Kidney (tissue), 14 donors: ENCODE measurements around the gene ITSN2. TPM values are rescaled to one million over a fixed set of nuclear protein-coding genes. Genes with fewer than 3 reads are reported as not detected.

Source experiments
- DNase-seq, 5 donors: peaks; one replicate each; pipeline ENCODE4 v3.0.0-alpha.2; 2013 to 2020
- FAIRE-seq: peaks from 2 replicates; lab custom pipeline; 2012; peaks lifted over from hg19 to GRCh38; lab: Jason Lieb, UNC
- H3K27ac ChIP-seq, 2 donors: one replicate each; pipeline ENCODE4 v1.7.0; 2013; ENCODE audit warnings: low read depth in 2 of 2, low read length in 2 of 2, inconsistent platforms in 1 of 2
- H3K27me3 ChIP-seq: one replicate; pipeline ENCODE4 v1.7.1; 2013; ENCODE audit warnings: low read length, inconsistent platforms; ENCODE audit not compliant: control insufficient read depth, insufficient read depth
- H3K36me3 ChIP-seq, 3 donors: one replicate each; pipeline versions ENCODE4 v1.7.0 to v1.7.1; 2013; ENCODE audit warnings: low read length in 3 of 3, control low read depth in 1 of 3, inconsistent platforms in 1 of 3; ENCODE audit not compliant: insufficient read depth in 3 of 3, control insufficient read depth in 2 of 3
- H3K4me1 ChIP-seq, 3 donors: one replicate each; pipeline versions ENCODE4 v1.7.0 to v1.7.1; 2013; ENCODE audit warnings: low read length in 3 of 3, inconsistent platforms in 1 of 3, low read depth in 1 of 3; ENCODE audit not compliant: control insufficient read depth in 2 of 3, insufficient read depth in 2 of 3
- H3K4me3 ChIP-seq, 3 donors: one replicate each; pipeline versions ENCODE4 v1.7.0 to v1.8.1; 2013; ENCODE audit warnings: low read length in 3 of 3, control low read depth in 1 of 3, inconsistent platforms in 1 of 3
- H3K9ac ChIP-seq, 3 donors: one replicate each; pipeline versions ENCODE4 v1.7.0 to v1.7.1; 2013; ENCODE audit warnings: low read length in 3 of 3, control low read depth in 1 of 3, inconsistent platforms in 1 of 3
- H3K9me3 ChIP-seq, 3 donors: one replicate each; pipeline versions ENCODE4 v1.7.0 to v1.7.1; 2013; ENCODE audit warnings: low read length in 3 of 3, control low read depth in 1 of 3, inconsistent platforms in 1 of 3; ENCODE audit not compliant: control insufficient read depth in 2 of 3, insufficient read depth in 1 of 3
- intact Hi-C: fragments of 100-400 bp; cut with DNase I; formaldehyde crosslinking; loops from one replicate; pipeline ENCODE4 v1.11.1; 2022
- polyA plus RNA-seq: library from polyadenylated mRNA; stranded (reverse); fragments of 350-450 nt; fragmentation: Illumina TruSeq; extraction: RNeasy Lipid Tissue Mini Kit (QIAGEN cat#74804); gene quantifications from one replicate; pipeline ENCODE4 v1.2.3, GENCODE V29; 2014; ENCODE audit warnings: low read depth, low replicate concordance; ENCODE audit not compliant: insufficient read depth
- total RNA-seq: library from RNA; stranded (reverse); fragmentation: NEBNext Ultra II Directional; extraction: Animal tissue kit (Norgen Biotek cat#: 25700); gene quantifications from one replicate; pipeline ENCODE4 v1.2.1, GENCODE V29; 2021
- TF ChIP-seq, protein P1 (sequence below): IDR thresholded peaks from 3 replicates; pipeline ENCODE4 v1.5.1; 2012; ENCODE audit warnings: mild to moderate bottlenecking, moderate library complexity, borderline replicate concordance; ENCODE audit not compliant: insufficient read depth; ENCODE audit errors: extremely low read depth
- donor health status: control.
- donor health status: control.
- donor health status: control.
- donor health status: control.
- donor health status: control.
- donor health status: DM: yes; HTN: yes; CAD: no.
- donor health status: Normal renal cell carcinoma (clear cell type).

Gene ITSN2
- total and polyA plus RNA-seq, 2 donors from 2014 or later: 20.1 to 72.8 TPM

DNA sequence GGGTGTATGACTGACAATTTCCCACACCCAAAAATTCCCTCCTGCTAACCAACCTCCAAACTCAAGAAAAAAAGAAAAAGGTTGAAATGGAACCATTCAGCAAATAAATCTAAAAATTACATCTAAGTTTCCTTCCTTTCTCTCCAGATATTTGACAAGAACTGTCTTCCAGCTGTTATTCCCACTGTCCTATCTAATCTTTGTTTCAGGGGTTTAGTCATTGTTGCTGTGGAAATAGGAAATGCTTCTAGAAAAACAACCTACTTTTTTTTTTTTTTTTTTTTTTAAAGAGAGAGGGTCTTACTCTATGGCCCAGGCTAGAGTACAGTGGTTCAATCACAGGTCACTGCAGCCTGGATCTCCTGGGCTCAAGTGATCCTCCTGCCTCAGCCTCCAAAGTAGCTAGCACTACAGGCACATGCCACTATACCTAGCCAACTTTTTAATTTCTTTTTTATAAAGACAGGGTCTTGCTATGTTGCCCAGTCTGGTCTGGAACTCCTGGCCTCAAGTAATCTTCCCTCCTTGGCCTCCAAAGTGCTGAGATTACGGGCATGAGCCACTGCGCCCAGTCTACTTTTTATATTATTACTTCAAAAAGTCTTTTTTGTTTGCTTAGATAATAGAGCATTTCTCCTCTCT lies 88.1 kb downstream of the ITSN2 start:
- H3K36me3 ChIP-seq: peaks cover 4 to 15% (median 13%) of the 10 kb centered on the region in 3 donors
- TF ChIP-seq, protein P1, sequence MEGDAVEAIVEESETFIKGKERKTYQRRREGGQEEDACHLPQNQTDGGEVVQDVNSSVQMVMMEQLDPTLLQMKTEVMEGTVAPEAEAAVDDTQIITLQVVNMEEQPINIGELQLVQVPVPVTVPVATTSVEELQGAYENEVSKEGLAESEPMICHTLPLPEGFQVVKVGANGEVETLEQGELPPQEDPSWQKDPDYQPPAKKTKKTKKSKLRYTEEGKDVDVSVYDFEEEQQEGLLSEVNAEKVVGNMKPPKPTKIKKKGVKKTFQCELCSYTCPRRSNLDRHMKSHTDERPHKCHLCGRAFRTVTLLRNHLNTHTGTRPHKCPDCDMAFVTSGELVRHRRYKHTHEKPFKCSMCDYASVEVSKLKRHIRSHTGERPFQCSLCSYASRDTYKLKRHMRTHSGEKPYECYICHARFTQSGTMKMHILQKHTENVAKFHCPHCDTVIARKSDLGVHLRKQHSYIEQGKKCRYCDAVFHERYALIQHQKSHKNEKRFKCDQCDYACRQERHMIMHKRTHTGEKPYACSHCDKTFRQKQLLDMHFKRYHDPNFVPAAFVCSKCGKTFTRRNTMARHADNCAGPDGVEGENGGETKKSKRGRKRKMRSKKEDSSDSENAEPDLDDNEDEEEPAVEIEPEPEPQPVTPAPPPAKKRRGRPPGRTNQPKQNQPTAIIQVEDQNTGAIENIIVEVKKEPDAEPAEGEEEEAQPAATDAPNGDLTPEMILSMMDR: no peak
- FAIRE-seq: no peak

GRCh38 chr2:24269265-24269664 lies 91.1 kb downstream of the ITSN2 start:
- Histone ChIP-seq H3K36me3 (peaks cover 2 to 24% (median 13%) of the 10 kb centered on the region in 3 donors), H3K27ac (no peak overlapping the region), H3K4me1 (no peaks in the 10 kb centered on the region), H3K9ac (no peak overlapping the region), H3K27me3 (no peaks in the 10 kb centered on the region), H3K9me3 (no peaks in the 10 kb centered on the region), H3K4me3 (no peak overlapping the region)
- no peak for DNase-seq
- no peak for FAIRE-seq
- TF ChIP-seq, protein P1: no peak
- intact Hi-C loops: no loop called here

More for the DNA sequence above, 88.1 kb downstream of the ITSN2 start:
- Histone ChIP-seq H3K4me1 (no peaks in the 10 kb centered on the region), H3K4me3 (no peak overlapping the region), H3K9me3 (no peaks in the 10 kb centered on the region), H3K27ac (no peak overlapping the region), H3K9ac (no peak overlapping the region), H3K27me3 (no peaks in the 10 kb centered on the region)
- intact Hi-C loops: no loop called here
- DNase-seq: peak in 1 of 5 donors; percentile 25

DNA sequence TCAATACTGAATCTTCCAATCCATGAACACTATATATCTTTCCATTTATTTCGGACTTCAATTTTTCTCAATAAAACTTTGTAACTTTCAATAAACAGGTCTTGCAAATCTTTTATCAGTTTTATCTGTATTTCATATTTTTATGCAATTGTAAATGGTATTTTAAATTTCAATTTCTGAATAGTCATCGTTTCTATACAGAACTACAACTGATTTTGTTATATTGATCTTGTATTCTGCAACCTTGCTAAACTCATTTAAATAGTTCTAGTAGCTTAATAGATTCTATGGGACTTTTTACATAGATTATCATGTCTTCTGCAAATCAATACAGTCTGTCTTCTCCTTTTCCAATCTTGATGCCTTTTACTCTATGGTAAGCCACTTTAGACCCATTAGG lies 95.1 kb downstream of the ITSN2 start:
- TF ChIP-seq, protein P1: no peak
- H3K4me3 ChIP-seq: no peak overlapping the region
- H3K9ac ChIP-seq: no peak overlapping the region
- no peak overlapping the region for H3K27ac ChIP-seq
- no peaks in the 10 kb centered on the region for H3K27me3 ChIP-seq
- H3K4me1 ChIP-seq: no peaks in the 10 kb centered on the region
- no peak for FAIRE-seq
- no peak for DNase-seq
- intact Hi-C loops: no loop called here
- H3K9me3 ChIP-seq: no peaks in the 10 kb centered on the region
- peaks cover under 1 to 24% (median 14%) of the 10 kb centered on the region in 3 donors for H3K36me3 ChIP-seq
